ENCODE measurements around the gene CLIC3.
A peak's percentile ranks its signal among the peaks of the same experiment; 100 is the strongest.

The CLIC3 gene

DNA sequence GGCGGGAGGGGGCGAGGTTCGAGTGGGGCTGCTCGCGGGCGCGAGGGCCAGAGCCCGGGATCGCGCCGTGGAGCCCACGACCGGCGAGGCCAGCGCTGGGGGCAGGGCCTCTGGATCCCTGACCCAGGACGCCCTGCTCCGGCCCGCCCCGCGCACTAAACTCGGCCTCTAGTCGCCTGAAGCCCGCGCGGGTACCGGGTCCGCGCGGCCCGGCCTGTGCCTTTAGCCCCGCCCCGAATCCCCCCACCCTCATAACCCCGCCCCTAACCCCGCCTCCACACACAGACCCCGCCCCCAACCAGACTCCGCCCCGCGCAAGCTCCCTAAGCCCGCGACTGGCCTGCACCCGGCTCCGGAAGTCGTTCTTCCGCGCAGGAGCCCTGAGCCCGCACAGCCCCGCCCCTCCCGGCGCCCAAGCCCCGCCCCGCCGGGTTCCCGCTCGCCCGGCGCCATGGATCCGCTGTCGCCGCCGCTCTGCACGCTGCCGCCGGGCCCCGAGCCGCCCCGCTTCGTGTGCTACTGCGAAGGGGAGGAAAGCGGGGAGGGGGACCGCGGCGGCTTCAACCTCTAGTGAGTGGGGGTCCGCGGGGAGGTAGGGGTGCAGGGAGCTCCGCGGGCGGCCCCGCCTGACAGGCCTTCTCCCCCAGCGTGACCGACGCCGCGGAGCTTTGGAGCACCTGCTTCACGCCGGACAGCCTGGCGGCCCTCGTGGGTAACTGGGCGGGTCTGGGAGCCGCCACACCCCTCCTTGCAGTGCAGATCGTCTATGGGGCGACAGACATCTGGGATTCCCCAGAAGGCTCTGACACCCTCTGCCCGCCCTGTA is 4.2 kb downstream of the CLIC3 start, which contains the start of gene PAXX:
TSS of gene PAXX (plus strand) at position 430 of the 826 bp plus-strand sequence. CDS start at position 452, 22 bp downstream.
- DNase-seq (ENCODE audit: low read depth, low spot score), result peak; percentile 81
- peak within 1 kb of the TSS; percentile 92 for H3K9ac ChIP-seq (ENCODE audit: insufficient read length, low read depth)
- peaks cover 27% of the 10 kb centered on the region for H3K4me1 ChIP-seq (ENCODE audit: insufficient read depth, insufficient read length)
- H3K4me3 ChIP-seq (ENCODE audit: insufficient read length, low read depth), result peak within 1 kb of the TSS; percentile 94
- peaks cover 27% of the 10 kb centered on the region for H3K36me3 ChIP-seq (ENCODE audit: insufficient read depth, insufficient read length, low read length)
- TF ChIP-seq ZNF274 (IDR thresholded peaks at IDR 0.05; ENCODE audit: low read depth, low read length) (no peak), SUZ12 (IDR thresholded peaks at IDR 0.05; ENCODE audit: extremely low read depth, insufficient read depth, insufficient read length) (no peak), YY1 (IDR thresholded peaks at IDR 0.05; ENCODE audit: insufficient read depth, insufficient read length) (no peak)
- H3K9me3 ChIP-seq (ENCODE audit: insufficient read depth, low read length), result peaks cover 10% of the 10 kb centered on the region; the same call in 1 of the 2 replicates
- H3K27me3 ChIP-seq (ENCODE audit: insufficient read depth, insufficient read length), result no peaks in the 10 kb centered on the region

DNA sequence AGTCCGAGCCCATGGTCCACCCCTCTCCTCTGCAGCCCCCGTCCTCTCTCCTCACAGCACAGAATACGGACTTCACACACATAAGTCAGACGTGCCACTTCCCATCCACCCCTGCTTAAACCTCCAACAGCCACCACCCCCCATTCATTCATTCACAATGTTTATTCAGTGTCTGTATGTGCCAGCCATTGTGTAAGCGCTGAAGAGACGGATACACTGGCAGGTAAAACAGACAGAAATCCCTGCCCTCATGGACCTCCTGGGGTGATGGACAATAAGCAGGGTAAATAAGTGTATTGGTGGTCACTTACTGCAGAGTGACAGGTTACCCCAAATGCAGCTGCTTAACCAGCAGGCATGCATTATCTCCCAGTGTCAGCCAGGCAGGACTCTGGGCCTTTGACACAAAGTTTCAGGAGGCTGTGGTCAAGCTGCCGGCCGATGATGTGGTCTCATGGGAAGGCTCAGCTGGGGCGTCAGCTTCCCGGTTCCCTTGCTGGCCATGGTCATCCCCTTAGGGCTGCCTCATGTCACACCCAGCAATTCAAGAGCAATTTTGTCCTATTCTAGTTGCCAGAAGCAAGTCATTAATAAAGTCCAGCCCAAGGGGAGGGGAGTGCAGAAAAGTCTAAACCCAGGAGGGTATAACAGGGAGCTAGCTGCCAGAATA is 6.0 kb downstream of the CLIC3 start:
- TF ChIP-seq ZNF274 (IDR thresholded peaks at IDR 0.05; ENCODE audit: low read depth, low read length), result no peak
- Histone ChIP-seq H3K27me3 (ENCODE audit: insufficient read depth, insufficient read length) (no peaks in the 10 kb centered on the region), H3K4me3 (ENCODE audit: insufficient read length, low read depth) (no peak overlapping the region), H3K9me3 (ENCODE audit: insufficient read depth, low read length) (peaks cover 10% of the 10 kb centered on the region; the same call in 1 of the 2 replicates), H3K36me3 (ENCODE audit: insufficient read depth, insufficient read length, low read length) (peaks cover 25% of the 10 kb centered on the region), H3K9ac (ENCODE audit: insufficient read length, low read depth) (no peak overlapping the region), H3K4me1 (ENCODE audit: insufficient read depth, insufficient read length) (peaks cover 23% of the 10 kb centered on the region)
- DNase-seq (ENCODE audit: low read depth, low spot score), result no peak

DNA sequence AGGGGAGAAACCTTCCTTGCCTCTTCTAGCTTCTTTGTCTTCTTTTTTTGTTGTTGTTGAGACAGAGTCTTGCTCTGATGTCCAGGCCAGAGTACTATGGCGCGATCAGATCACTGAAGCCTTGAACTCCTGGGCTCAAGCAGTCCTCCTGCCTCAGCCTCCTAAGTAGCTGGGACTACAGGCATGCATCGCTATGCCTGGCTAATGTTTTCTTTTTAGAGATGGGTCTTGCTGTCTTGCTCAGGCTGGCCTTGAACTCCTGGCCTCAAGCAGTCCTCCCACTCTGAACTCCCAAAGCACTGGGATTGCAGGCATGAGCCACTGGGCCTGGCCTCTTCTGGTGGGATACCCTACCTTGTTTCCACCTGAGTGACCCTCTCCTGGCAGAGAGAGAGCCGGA is 7.5 kb downstream of the CLIC3 start:
- TF ChIP-seq SUZ12 (IDR thresholded peaks at IDR 0.05; ENCODE audit: extremely low read depth, insufficient read depth, insufficient read length) (no peak), ZNF274 (IDR thresholded peaks at IDR 0.05; ENCODE audit: low read depth, low read length) (no peak), YY1 (IDR thresholded peaks at IDR 0.05; ENCODE audit: insufficient read depth, insufficient read length) (no peak)
- peak overlapping the region; percentile 17 for H3K9ac ChIP-seq (ENCODE audit: insufficient read length, low read depth)

DNA sequence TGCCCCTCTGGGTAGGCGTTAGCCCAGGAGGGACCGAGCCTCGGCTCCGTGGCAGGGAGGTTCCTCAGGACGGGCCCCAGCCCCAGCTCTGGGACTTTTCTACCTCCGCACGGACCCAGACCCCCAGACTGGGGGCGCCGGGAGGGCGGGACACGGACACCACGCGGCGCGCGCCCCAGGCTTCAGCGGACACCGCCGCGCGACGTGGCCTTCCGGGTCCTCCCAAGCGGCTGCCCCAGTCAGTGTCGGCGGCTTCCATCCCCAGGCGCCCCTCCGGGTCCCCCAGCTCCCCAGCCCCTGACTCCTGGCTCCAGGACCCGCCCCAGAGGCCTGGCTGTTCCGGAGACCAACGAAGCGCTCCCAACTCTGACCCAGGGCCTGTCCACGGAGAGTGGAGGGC is 10.5 kb downstream of the CLIC3 start:
- H3K4me1 ChIP-seq (ENCODE audit: insufficient read depth, insufficient read length), result peaks cover 35% of the 10 kb centered on the region
- H3K27me3 ChIP-seq (ENCODE audit: insufficient read depth, insufficient read length), result no peaks in the 10 kb centered on the region
- TF ChIP-seq ZNF274 (IDR thresholded peaks at IDR 0.05; ENCODE audit: low read depth, low read length) (no peak), SUZ12 (IDR thresholded peaks at IDR 0.05; ENCODE audit: extremely low read depth, insufficient read depth, insufficient read length) (no peak), YY1 (IDR thresholded peaks at IDR 0.05; ENCODE audit: insufficient read depth, insufficient read length) (no peak)

More for the DNA sequence above, 7.5 kb downstream of the CLIC3 start:
- no peak for DNase-seq (ENCODE audit: low read depth, low spot score)
- Histone ChIP-seq H3K36me3 (ENCODE audit: insufficient read depth, insufficient read length, low read length) (peaks cover 10% of the 10 kb centered on the region), H3K4me3 (ENCODE audit: insufficient read length, low read depth) (no peak overlapping the region), H3K4me1 (ENCODE audit: insufficient read depth, insufficient read length) (peaks cover 27% of the 10 kb centered on the region), H3K27me3 (ENCODE audit: insufficient read depth, insufficient read length) (no peaks in the 10 kb centered on the region), H3K9me3 (ENCODE audit: insufficient read depth, low read length) (peaks cover 10% of the 10 kb centered on the region; the same call in 1 of the 2 replicates)

DNA sequence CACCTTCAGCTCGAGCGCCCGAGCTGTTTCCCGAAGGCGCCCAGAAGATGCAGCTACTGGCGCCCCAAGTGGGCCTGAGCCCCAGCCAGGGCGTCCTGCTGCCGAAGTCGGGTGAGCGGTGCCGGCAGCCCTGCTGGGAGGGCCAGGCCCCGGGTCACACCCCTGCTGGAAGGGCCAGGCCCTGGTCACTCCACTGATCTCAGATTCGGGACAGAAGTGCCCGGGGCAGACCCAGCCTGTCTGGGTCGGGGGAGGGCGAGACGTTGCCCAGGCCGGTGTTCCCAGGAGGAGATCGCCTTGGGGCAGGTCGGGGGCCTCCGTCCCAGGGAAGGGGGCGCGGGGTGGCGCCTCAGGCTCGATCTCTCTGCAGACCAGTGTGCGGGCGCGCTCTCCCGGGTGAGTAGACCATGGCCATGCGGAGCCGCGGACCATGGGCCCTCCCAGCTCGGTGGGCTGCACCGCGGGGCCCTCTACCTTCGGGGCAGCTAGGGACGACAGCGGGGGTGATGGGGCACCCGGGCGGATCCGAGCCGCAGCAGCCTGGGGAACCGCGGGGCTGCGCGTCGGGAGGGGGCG is 11.3 kb downstream of the CLIC3 start:
- H3K4me3 ChIP-seq (ENCODE audit: insufficient read length, low read depth), result no peak overlapping the region
- H3K9ac ChIP-seq (ENCODE audit: insufficient read length, low read depth), result peak overlapping the region; percentile 42
- no peaks in the 10 kb centered on the region for H3K36me3 ChIP-seq (ENCODE audit: insufficient read depth, insufficient read length, low read length)
- no peak for DNase-seq (ENCODE audit: low read depth, low spot score)
- H3K4me1 ChIP-seq (ENCODE audit: insufficient read depth, insufficient read length), result peaks cover 34% of the 10 kb centered on the region
- H3K27me3 ChIP-seq (ENCODE audit: insufficient read depth, insufficient read length), result no peaks in the 10 kb centered on the region
- TF ChIP-seq SUZ12 (IDR thresholded peaks at IDR 0.05; ENCODE audit: extremely low read depth, insufficient read depth, insufficient read length) (no peak), ZNF274 (IDR thresholded peaks at IDR 0.05; ENCODE audit: low read depth, low read length) (no peak), YY1 (IDR thresholded peaks at IDR 0.05; ENCODE audit: insufficient read depth, insufficient read length) (no peak)
- H3K9me3 ChIP-seq (ENCODE audit: insufficient read depth, low read length), result no peaks in the 10 kb centered on the region

More for the DNA sequence above, 10.5 kb downstream of the CLIC3 start:
- Histone ChIP-seq H3K9ac (ENCODE audit: insufficient read length, low read depth) (no peak overlapping the region), H3K36me3 (ENCODE audit: insufficient read depth, insufficient read length, low read length) (no peaks in the 10 kb centered on the region), H3K4me3 (ENCODE audit: insufficient read length, low read depth) (no peak overlapping the region), H3K9me3 (ENCODE audit: insufficient read depth, low read length) (peaks cover 6% of the 10 kb centered on the region; the same call in 1 of the 2 replicates)
- DNase-seq (ENCODE audit: low read depth, low spot score), result no peak

DNA sequence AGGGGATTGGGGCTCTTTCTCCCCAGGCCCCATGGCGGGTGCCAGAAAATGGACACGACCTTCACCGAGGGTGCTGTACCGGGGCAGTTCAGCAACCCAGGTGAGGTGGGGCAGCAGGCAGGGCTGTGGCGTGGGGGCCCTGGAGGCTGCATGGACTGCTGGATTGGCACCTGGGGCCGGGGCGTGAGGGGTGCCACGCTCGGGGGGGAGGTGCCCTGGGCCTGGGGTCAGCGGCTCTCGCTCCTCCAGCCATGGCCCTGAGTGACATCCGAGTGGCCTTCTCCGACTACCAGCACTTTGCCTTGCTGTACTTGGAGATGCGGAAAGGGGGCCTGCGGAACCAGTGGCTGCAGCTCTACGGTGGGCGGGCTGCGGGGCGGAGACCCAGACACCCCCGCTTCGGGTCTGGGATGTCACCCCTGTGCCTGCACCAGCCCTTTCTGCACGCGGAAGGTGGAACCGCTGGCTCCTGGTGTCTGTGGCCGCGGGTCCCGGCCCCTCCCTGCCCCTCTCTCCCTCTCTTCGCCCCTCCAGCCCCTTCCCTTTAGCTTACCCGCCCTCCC is 11.8 kb downstream of the CLIC3 start:
- Histone ChIP-seq H3K4me3 (ENCODE audit: insufficient read length, low read depth) (no peak overlapping the region), H3K9me3 (ENCODE audit: insufficient read depth, low read length) (no peaks in the 10 kb centered on the region), H3K4me1 (ENCODE audit: insufficient read depth, insufficient read length) (peaks cover 34% of the 10 kb centered on the region), H3K27me3 (ENCODE audit: insufficient read depth, insufficient read length) (no peaks in the 10 kb centered on the region), H3K36me3 (ENCODE audit: insufficient read depth, insufficient read length, low read length) (no peaks in the 10 kb centered on the region), H3K9ac (ENCODE audit: insufficient read length, low read depth) (no peak overlapping the region)
- no peak for TF ChIP-seq SUZ12 (IDR thresholded peaks at IDR 0.05; ENCODE audit: extremely low read depth, insufficient read depth, insufficient read length)
- no peak for TF ChIP-seq YY1 (IDR thresholded peaks at IDR 0.05; ENCODE audit: insufficient read depth, insufficient read length)
- no peak for TF ChIP-seq ZNF274 (IDR thresholded peaks at IDR 0.05; ENCODE audit: low read depth, low read length)
- DNase-seq (ENCODE audit: low read depth, low spot score), result no peak
